NCI-H526 treated with DMSO at 0.1 percent for 48 hours (cell line): ENCODE data around the gene TAF4.

Experiments
- DNase-seq: peaks from one replicate; lab custom pipeline; 2025; lab: John Stamatoyannopoulos, UW

The TAF4 gene

GRCh38 chr20:61941721-61942405, 123.8 kb downstream of the TAF4 start:
- DNase-seq = no peak

DNA sequence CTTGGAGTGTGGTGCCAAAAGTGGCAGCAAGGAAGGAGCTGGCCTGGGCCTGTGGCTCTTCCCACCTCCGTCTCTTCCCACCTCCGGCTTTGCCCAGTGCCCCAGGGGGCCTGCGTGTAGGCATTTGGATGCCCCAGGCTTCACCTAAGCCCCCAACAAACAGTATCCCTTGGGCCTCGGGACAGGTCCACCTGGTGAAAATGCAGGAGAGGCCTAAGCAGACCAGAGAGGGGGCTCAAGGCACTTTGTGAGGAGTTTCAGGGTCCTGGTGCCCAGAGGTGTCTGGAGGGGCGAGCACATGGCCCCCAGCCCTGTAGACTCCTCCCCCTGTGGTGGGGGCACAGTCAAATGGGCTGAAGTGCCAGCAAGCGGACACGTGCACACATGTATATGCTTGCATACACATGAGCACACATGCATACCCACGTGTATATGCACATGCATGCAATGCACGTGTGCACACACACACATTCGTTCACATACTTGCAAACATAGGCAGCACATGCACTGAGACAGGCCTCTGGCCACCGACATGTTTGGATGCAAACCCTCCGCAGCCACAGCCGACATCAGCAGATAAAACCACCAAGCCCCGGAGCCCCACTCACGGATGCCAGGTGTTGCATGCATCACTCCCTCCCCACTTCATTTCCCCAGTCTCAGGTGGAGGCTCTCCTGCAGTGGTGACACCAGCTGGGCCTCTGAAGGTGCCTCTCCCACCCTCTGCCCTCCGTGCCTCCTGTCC, 124.5 kb downstream of the TAF4 start:
- no peak for DNase-seq

- DNase-seq = no peak
Measured at GRCh38 chr20:61940491-61940890, 125.2 kb downstream of the TAF4 start.

DNA sequence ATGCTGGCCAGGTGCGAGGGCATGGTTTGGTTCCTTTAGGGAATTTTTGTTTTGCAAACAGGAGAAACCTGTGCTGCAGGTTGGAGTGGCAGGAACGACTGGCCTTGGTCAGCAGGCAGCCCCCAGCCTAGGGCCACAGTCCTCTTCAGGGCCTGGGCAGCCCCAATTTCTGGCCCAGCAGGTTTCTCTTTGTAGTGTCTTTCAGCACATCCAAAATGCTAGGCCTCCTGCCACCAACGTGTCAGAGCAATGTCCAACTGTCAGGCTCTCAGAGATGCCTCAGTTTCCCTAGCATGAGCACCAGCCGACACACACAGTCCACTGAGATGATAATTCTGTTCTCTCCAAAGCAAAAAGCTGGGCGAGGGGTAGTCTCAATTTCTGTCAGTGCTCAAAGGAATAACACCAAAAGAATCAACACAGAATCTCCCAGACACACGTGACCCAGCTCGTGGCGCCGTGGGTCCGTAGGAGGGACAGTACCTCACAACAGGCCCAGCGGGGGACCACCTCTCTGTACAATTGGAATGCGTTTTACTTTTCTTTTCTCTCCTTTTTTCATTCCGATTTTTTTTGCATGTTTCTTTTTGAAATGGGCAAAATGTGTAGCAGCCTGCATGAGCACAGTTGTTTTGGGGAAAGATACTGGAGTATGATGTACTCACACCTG, 125.9 kb downstream of the TAF4 start:
- DNase-seq = no peak

DNA sequence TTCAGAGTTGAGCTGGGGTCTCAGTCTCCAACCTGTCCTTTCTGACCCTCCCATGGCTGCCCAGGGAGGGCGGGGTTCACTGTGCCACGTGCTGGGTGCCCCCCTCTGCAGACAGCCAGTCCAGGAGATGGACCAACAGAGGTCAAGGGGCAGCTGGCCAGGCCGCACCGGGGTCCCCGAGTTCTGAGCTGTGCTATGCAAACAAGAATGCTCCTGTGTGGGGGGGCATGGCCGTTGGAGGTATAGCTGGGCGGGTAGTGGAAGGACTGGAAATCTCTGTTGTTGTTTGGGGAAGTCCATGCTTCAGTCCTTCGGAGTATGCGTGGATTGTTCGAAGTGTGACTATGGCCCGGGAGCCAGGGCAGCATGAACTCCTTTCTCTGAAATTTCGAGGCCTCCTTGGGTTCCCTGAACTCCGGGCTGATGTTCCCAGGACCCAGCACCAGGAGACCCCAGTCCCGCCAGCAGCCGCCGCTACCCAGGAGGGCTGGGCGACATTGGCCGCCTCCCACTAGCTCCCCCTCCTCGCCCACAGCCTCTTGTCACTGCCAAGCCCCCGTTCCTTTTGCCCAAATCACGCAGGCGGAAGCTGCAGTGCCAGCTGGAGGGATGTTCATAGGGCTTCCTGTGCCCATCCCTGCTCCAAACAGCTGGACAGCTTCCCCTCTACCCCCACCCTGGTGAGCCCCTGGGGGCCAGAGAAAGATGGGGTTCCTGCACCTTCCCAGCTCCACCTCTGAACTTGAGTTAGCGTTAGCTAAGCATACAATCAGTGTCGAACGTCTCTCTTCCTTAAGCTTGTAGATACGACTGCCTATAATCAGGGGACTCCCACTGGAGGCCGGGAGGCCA, 126.6 kb downstream of the TAF4 start:
- no peak for DNase-seq

DNA sequence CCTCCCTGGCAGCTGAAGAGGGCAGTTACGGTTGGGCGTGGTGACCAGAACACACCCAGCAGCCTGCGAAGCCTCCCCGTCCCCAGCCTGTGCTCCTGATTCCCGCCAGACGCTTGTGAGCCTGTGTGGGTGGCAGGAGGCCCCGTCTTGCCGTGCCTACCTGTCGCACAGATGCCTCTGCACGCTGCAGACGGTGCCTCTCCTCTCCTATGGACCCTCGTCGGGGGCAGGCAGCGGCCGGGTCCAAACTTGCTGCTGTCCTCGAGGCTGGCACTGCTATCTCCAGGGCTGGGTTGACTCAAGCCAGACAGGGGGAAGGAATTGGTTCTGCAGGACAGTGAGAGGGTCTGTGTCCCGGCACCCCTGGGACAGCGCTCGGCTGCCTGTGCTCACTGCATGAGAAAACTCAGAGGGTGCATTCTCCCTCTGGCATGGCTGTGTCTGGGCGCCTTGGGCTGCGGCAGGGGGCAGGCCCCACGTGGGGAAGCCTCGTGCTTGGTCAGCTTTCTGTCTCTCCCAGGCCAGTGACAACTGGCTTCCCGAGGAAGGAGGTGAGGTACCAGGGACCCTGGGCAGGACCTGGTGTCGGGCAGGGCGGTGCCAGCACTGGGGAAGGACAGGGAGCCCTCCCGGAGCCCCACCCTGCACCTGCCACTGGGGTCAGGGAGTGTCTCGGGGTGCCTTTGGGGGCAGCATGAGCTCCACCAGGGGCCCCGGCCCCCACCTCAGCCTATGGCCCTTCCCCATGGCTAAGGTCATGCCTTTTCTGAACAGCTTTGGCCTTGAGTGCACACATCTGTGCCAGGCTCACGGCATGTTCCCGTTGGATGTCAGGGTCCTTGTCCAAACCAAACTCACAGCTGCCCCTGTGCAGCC, 127.5 kb downstream of the TAF4 start:
- DNase-seq = no peak

- no peak for DNase-seq
Measured at GRCh38 chr20:61937146-61937962, 128.3 kb downstream of the TAF4 start.

GRCh38 chr20:61936701-61937131, 129.0 kb downstream of the TAF4 start:
- DNase-seq = no peak

DNA sequence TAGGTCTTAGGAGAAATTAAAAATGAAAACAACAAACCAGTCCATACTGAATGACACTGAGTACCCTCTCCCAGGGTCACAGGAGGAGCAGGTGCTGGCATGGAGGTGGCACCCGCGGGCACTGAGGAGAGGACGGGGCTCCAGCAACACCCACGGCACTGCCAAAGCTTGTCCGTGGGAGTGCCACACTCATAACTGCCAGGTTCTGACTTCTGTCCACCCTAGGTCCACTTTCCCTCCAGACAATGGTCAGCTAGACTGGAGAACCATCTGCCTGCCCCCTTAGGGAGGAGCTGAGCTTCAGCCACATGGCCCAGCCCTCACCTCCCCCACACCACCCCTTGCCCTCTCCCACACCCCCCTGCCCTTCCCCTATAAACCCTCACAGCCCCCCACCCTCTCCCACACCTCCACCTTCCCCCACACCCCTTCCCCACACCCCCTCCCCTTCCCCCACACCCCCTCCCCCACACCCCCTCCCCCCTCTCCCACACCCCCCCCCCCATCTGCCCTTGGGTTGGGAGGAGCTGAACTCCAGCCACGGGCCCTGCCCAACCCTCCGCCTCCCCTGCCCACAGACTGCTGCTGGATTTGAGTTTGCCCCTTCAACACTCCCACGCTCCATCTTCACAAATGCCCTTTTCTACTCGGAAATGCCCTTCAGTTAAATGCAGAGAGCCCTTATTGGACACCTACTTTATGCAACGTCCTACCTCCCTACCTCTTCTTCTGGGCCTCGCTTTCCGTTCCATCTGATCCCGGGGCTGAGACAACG, 129.6 kb downstream of the TAF4 start:
- no peak for DNase-seq

- no peak for DNase-seq
Measured at GRCh38 chr20:61934716-61935530, 130.8 kb downstream of the TAF4 start.

- no peak for DNase-seq
Measured at GRCh38 chr20:61933951-61934715, 131.5 kb downstream of the TAF4 start.

DNA sequence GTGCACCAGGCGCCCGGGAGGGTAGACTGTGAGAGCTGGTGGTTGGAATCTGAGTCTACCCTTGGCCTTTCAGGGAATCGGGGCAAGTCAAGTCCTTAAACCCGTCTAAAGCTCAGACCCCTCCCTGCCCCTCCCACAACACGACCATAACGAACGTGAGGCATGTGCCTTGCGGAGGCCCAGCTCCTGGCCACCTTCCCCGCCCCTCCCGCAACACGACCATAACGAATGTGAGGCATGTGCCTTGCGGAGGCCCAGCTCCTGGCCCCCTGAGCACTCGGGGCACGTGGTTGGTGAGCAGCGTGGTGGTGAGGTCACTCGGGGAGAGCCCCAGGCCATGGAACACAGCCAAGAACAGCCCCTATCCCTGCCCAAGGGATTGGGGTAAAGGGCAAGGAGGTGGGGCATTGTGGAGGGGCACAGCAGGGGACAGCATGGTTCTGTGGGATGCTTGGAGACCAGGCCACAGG, 132.2 kb downstream of the TAF4 start:
- DNase-seq = no peak

DNA sequence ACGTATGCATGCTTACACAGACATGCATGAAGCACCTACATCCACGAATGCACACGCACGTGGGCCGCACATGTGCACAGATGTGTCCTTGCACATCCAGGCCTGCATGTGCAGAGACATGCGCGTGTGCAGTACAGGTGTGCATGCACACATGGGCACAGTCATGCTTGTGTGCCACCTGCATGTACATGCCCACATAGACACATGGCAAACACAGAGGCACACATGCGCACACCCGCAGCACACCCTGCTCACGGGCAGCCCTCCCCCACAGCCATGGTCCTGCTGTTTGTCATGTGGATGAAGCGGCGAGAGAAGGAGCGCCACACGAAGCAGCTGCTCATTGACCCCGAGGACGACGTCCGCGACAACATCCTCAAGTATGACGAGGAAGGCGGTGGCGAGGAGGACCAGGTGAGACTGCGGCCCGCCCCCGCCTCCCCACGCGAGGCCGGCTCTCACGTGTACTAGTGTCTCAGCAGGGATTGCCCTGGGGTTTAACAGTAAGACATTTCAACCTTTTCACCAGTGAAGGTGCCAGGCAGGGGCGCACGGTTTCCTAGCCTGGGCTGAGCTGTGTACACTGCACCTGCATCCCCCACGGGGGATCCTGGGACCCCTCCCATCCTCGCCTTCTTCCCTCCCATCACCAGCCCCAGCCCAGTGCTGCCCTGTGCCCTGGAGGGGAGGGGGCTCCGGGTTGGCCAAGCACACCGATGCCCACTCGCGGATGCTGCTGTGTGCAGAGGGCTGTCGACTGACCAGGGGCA, 132.8 kb downstream of the TAF4 start:
- DNase-seq = no peak

DNA sequence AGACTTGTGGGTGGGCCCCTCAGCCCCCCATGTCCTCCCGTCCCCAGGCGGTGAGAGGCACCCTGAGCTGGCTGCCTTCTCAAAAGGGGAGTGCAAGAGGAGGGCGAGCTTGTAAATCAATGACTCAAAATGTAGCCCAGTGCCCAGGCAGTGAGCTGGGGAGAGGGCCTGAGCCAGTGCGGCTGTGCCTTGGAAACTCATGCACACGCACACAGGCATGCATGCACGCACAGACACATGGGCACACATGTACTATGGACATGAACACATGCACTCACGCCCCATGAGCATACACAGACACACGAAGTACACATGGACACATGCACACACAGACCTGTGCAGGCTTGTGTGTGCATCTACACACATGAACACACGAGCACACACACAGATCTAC, 133.5 kb downstream of the TAF4 start:
- DNase-seq = no peak

DNA sequence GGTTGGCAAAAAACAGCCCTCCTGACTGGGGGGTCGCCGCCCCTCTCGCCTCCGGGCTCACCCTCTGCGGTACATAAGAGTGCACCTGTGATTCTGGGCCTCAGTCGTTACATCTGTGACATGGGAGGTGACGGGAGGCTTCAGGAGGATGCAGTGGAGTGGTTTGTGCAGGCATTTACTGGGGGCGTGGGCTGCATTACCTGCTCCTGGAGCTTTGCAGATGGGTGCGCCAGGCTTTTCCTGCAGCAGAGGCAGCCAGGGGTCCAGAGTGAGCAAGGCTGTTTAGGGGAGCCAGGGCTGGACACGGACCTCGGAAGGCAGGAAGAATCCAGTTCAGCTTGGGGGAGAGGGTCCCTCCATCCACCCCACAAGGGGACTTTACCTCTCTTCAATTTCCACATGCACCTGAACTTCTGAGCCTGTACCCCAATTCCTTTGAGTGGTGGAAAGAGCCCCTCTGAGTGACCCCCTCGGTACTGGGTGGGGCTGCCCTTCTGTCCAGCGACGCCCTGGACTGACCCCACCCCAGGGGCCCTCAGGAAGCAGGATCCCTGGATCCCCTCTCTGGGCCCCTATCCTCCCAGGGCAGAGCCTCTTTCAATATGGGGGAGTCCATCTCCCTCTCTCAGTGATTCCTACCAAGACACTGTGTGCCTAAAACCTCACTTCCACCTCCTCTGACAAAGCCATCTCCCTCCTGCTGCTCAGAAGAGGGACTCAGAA, 134.0 kb downstream of the TAF4 start:
- no peak for DNase-seq

- DNase-seq = no peak
Measured at GRCh38 chr20:61930776-61931475, 134.8 kb downstream of the TAF4 start.
